ENCODE results near the gene BCL10.

- TF ChIP-seq POLR2A (IDR thresholded peaks at IDR 0.05) (no peak), CTCF (IDR thresholded peaks at IDR 0.05) (no peak)
Observed at GRCh38 chr1:85318217-85318616, 41.8 kb upstream of the BCL10 start.
